IMR-90 (cell line): ENCODE results near the gene COL5A1. TPM values are rescaled to one million over a fixed set of nuclear protein-coding genes. Genes with fewer than 3 reads are reported as not detected.

Source experiments
- ATAC-seq: fragments of 200-7000 bp; cut with Tn5 transposase; 2 replicates; pipeline ENCODE4 v1.9.1; 2020; ENCODE audit warnings: low read depth, mild to moderate bottlenecking, moderate library complexity
- BruUV-seq: library from RNA; stranded (reverse); fragments of 400-500 nt; replicated peaks from 2 replicates; lab custom pipeline; 2021; lab: Mats Ljungman, UMichigan
- CTCF ChIA-PET: fragments of 300-600 bp; formaldehyde crosslinking; extraction: SDS; loops from one replicate; lab custom pipeline; 2021; ENCODE audit warnings: antibody characterized with exemption; lab: Yijun Ruan, JAX
- POLR2A ChIA-PET: fragments of 300-600 bp; sonication (Branson Sonifier 250); formaldehyde crosslinking; loops from one replicate; lab custom pipeline; 2022; ENCODE audit warnings: antibody characterized with exemption; ENCODE audit not compliant: unreplicated experiment; lab: Charles Lee
- DNase-seq: peaks from one replicate; pipeline ENCODE4 v3.0.0; 2013
- H2AFZ ChIP-seq: replicated peaks from 2 replicates; pipeline ENCODE3; 2013; ENCODE audit warnings: low read length, mild to moderate bottlenecking; ENCODE audit not compliant: poor library complexity
- H2AK5ac ChIP-seq: 2 replicates; pipeline ENCODE4 v1.6.1; 2013; ENCODE audit warnings: low read depth, low read length, inconsistent platforms
- H2AK9ac ChIP-seq: replicated peaks from 2 replicates; pipeline ENCODE3; 2013; ENCODE audit warnings: mild to moderate bottlenecking, low read depth, low read length, moderate library complexity; ENCODE audit not compliant: poor library complexity
- H2BK120ac ChIP-seq: 2 replicates; pipeline ENCODE4 v1.6.1; 2013; ENCODE audit warnings: low read depth, low read length, inconsistent platforms
- H2BK15ac ChIP-seq: 3 replicates; pipeline ENCODE4 v1.6.1; 2013; ENCODE audit warnings: low read depth, low read length, inconsistent platforms
- H2BK20ac ChIP-seq: 2 replicates; pipeline ENCODE4 v1.6.1; 2013; ENCODE audit warnings: low read depth, mild to moderate bottlenecking, inconsistent platforms, low read length, moderate library complexity
- H2BK5ac ChIP-seq: 2 replicates; pipeline ENCODE4 v1.6.1; 2013; ENCODE audit warnings: mild to moderate bottlenecking, low read depth, low read length, inconsistent platforms; ENCODE audit not compliant: poor library complexity, severe bottlenecking
- H3K14ac ChIP-seq: replicated peaks from 2 replicates; pipeline ENCODE4 v1.6.1; 2013; ENCODE audit warnings: low read depth, low read length, inconsistent platforms
- H3K18ac ChIP-seq: 2 replicates; pipeline ENCODE4 v1.6.1; 2013; ENCODE audit warnings: low read depth, low read length, control low read depth
- H3K23ac ChIP-seq: 2 replicates; pipeline ENCODE4 v1.6.1; 2013; ENCODE audit warnings: low read depth, low read length, inconsistent platforms
- H3K27ac ChIP-seq: 2 replicates; pipeline ENCODE4 v1.5.1; 2013; ENCODE audit warnings: mild to moderate bottlenecking, control low read depth, low read length; ENCODE audit not compliant: insufficient read depth
- H3K27me3 ChIP-seq: 2 replicates; pipeline ENCODE4 v1.6.1; 2013; ENCODE audit warnings: low read length; ENCODE audit not compliant: control insufficient read depth, insufficient read depth
- H3K36me3 ChIP-seq: 2 replicates; pipeline ENCODE4 v1.6.1; 2013; ENCODE audit warnings: low read length, mixed read lengths; ENCODE audit not compliant: control insufficient read depth, insufficient read depth
- H3K4ac ChIP-seq: 2 replicates; pipeline ENCODE4 v1.6.1; 2013; ENCODE audit warnings: low read depth, low read length, inconsistent platforms
- H3K4me1 ChIP-seq: 2 replicates; pipeline ENCODE4 v1.6.1; 2013; ENCODE audit warnings: low read length, mixed read lengths; ENCODE audit not compliant: control insufficient read depth, insufficient read depth
- H3K4me2 ChIP-seq: 2 replicates; pipeline ENCODE4 v1.6.1; 2013; ENCODE audit warnings: low read depth, mild to moderate bottlenecking, control low read depth, low read length, moderate library complexity
- H3K4me3 ChIP-seq: 2 replicates; pipeline ENCODE4 v1.5.1; 2013; ENCODE audit warnings: low read depth, mild to moderate bottlenecking, control low read depth, low read length, moderate library complexity; ENCODE audit not compliant: insufficient read depth
- H3K56ac ChIP-seq: 2 replicates; pipeline ENCODE4 v1.6.1; 2013; ENCODE audit warnings: low read length, inconsistent platforms; ENCODE audit not compliant: insufficient read depth; ENCODE audit errors: extremely low read depth
- H3K79me1 ChIP-seq, 2 experiments: 2 replicates each; pipeline ENCODE4 v1.6.1; 2013; ENCODE audit warnings: low read length in 2 of 2, inconsistent platforms in 1 of 2, low read depth in 1 of 2
- H3K9ac ChIP-seq: 2 replicates; pipeline ENCODE4 v1.6.1; 2013; ENCODE audit warnings: low read depth, low read length, control low read depth
- H3K9me1 ChIP-seq: 2 replicates; pipeline ENCODE4 v1.6.1; 2013; ENCODE audit warnings: low read length, inconsistent platforms; ENCODE audit not compliant: insufficient read depth
- H3K9me3 ChIP-seq: 2 replicates; pipeline ENCODE4 v1.6.1; 2013; ENCODE audit warnings: low read length; ENCODE audit not compliant: control insufficient read depth, insufficient read depth
- H4K20me1 ChIP-seq: 2 replicates; pipeline ENCODE4 v1.6.1; 2013; ENCODE audit warnings: low read length, inconsistent platforms; ENCODE audit not compliant: insufficient read depth
- H4K5ac ChIP-seq: 2 replicates; pipeline ENCODE4 v1.6.1; 2013; ENCODE audit warnings: mild to moderate bottlenecking, low read depth, low read length, control low read depth
- H4K8ac ChIP-seq, 2 experiments: 2 replicates each; pipeline ENCODE4 v1.6.1; 2013; ENCODE audit warnings: low read depth in 2 of 2, low read length in 2 of 2, control low read depth in 1 of 2, inconsistent platforms in 1 of 2
- H4K91ac ChIP-seq: 2 replicates; pipeline ENCODE4 v1.6.1; 2013; ENCODE audit warnings: low read depth, low read length, inconsistent platforms; ENCODE audit not compliant: insufficient read depth
- BHLHE40 ChIP-seq: fragments of 150-350 bp; IDR thresholded peaks from 2 replicates; pipeline ENCODE4 v1.6.1; 2016; ENCODE audit warnings: mild to moderate bottlenecking, low read depth, low read length
- CEBPB ChIP-seq: IDR thresholded peaks from 2 replicates; pipeline ENCODE4 v1.6.1; 2012; ENCODE audit warnings: low read depth, low read length, improper control_type of control experiment
- CHD1 ChIP-seq: IDR thresholded peaks from 2 replicates; pipeline ENCODE4 v1.6.1; 2012; ENCODE audit warnings: low read depth, low read length, improper control_type of control experiment
- CTCF ChIP-seq: conservative IDR thresholded peaks from 2 replicates; pipeline ENCODE4 v1.5.1; 2012; ENCODE audit warnings: mild to moderate bottlenecking, low read depth, low read length, improper control_type of control experiment
- FOS ChIP-seq: fragments of 150-350 bp; IDR thresholded peaks from 2 replicates; pipeline ENCODE4 v1.6.1; 2016; ENCODE audit warnings: low read depth, low read length
- MAFK ChIP-seq: IDR thresholded peaks from 2 replicates; pipeline ENCODE4 v1.6.1; 2012; ENCODE audit warnings: low read depth, low read length, improper control_type of control experiment
- MAZ ChIP-seq: IDR thresholded peaks from 2 replicates; pipeline ENCODE4 v1.6.1; 2012; ENCODE audit warnings: low read depth, mild to moderate bottlenecking, low read length, improper control_type of control experiment, moderate library complexity, borderline replicate concordance
- MXI1 ChIP-seq: IDR thresholded peaks from 2 replicates; pipeline ENCODE4 v1.6.1; 2012; ENCODE audit warnings: low read depth, mild to moderate bottlenecking, low read length, moderate library complexity, borderline replicate concordance
- NFE2L2 ChIP-seq: fragments of 150-350 bp; IDR thresholded peaks from 2 replicates; pipeline ENCODE4 v1.6.1; 2016; ENCODE audit warnings: low read depth, mild to moderate bottlenecking, low read length
- POLR2A ChIP-seq: IDR thresholded peaks from 2 replicates; pipeline ENCODE4 v1.6.1; 2012; ENCODE audit warnings: mild to moderate bottlenecking, low read depth, low read length
- RAD21 ChIP-seq: IDR thresholded peaks from 2 replicates; pipeline ENCODE4 v1.6.1; 2012; ENCODE audit warnings: low read length, improper control_type of control experiment
- RCOR1 ChIP-seq: IDR thresholded peaks from 2 replicates; pipeline ENCODE4 v1.6.1; 2012; ENCODE audit warnings: mild to moderate bottlenecking, low read length, improper control_type of control experiment; ENCODE audit not compliant: insufficient replicate concordance
- RFX5 ChIP-seq: IDR thresholded peaks from 2 replicates; pipeline ENCODE4 v1.8.0; 2012; ENCODE audit warnings: low read depth, mild to moderate bottlenecking, low read length, moderate library complexity
- SMC3 ChIP-seq: fragments of 150-350 bp; IDR thresholded peaks from 2 replicates; pipeline ENCODE4 v1.6.1; 2016; ENCODE audit warnings: low read depth, mild to moderate bottlenecking, antibody characterized with exemption, low read length, moderate library complexity
- USF2 ChIP-seq: fragments of 150-350 bp; IDR thresholded peaks from 2 replicates; pipeline ENCODE4 v1.6.1; 2017; ENCODE audit warnings: mild to moderate bottlenecking, antibody characterized with exemption, low read length, low read depth
- WGBS, 2 experiments: methylation state at CpG; one replicate each; pipeline versions ENCODE4 v1.1.5 to v1.1.7; 2013; ENCODE audit warnings: missing lambda C conversion rate in 2 of 2; ENCODE audit not compliant: insufficient read length in 1 of 2; ENCODE audit errors: extremely low coverage in 2 of 2; 5-methylcytosine and 5-hydroxymethylcytosine counted together
- dilution Hi-C: fragments of 300-500 bp; cut with HindIII; formaldehyde crosslinking; loops from one replicate; pipeline ENCODE4 v1.14.3; 2018; ENCODE audit warnings: low sequenced_read_pairs; ENCODE audit not compliant: unreplicated experiment
- in situ Hi-C: fragments of 300-500 bp; cut with MboI; formaldehyde crosslinking; loops from 3 replicates; pipeline ENCODE4 v1.14.3; 2019; ENCODE audit warnings: low sequenced_read_pairs, inconsistent platforms, mixed read lengths
- intact Hi-C: fragments of 100-400 bp; cut with micrococcal nuclease; formaldehyde crosslinking; loops from 2 replicates; pipeline ENCODE4 v1.10.0; 2022
- polyA plus RNA-seq, 3 experiments: library from polyadenylated mRNA; depleted of rRNA; stranded (reverse); fragments of >200 nt; gene quantifications; 2 replicates each; pipeline ENCODE4 v1.2.3, GENCODE V29; 2012; ENCODE audit warnings: low replicate concordance in 1 of 3
- total RNA-seq: library from RNA; depleted of rRNA; stranded (reverse); fragments of >200 nt; gene quantifications from 2 replicates; pipeline ENCODE4 v1.2.3, GENCODE V29; 2012
- TF ChIP-seq, protein P1 (sequence below): fragments of 150-350 bp; IDR thresholded peaks from 2 replicates; pipeline ENCODE4 v1.6.1; 2016; ENCODE audit warnings: low read depth, mild to moderate bottlenecking, low read length, moderate library complexity, borderline replicate concordance

COL5A1 gene
- total and polyA plus RNA-seq, 2 of the 4 experiments (the other 2 are of a cell fraction), result 19.2 to 173 TPM

GRCh38 chr9:134824583-134824982 lies 183.0 kb downstream of the COL5A1 start:
- H3K4me3 ChIP-seq, result no peak overlapping the region
- H4K91ac ChIP-seq, result no peak overlapping the region
- peaks cover 33% of the 10 kb centered on the region for H4K20me1 ChIP-seq
- no peaks in the 10 kb centered on the region for H3K9me3 ChIP-seq
- ChIA-PET POLR2A (no interaction called here), CTCF (no interaction called here)
- H2BK5ac ChIP-seq, result no peak overlapping the region
- H4K8ac ChIP-seq, result no peak overlapping the region
- no peak overlapping the region for H3K14ac ChIP-seq
- no peak overlapping the region for H3K9ac ChIP-seq
- no peak overlapping the region for H3K4me2 ChIP-seq
- DNase-seq (no peak), ATAC-seq (no peak)
- intact Hi-C loops, result no loop called here
- no peak overlapping the region for H2AK5ac ChIP-seq
- no peak overlapping the region for H2BK20ac ChIP-seq
- no peak overlapping the region for H3K18ac ChIP-seq
- no TSS peak for BruUV-seq
- H3K27ac ChIP-seq, result no peak overlapping the region
- no peak overlapping the region for H4K5ac ChIP-seq
- dilution Hi-C loops, result no loop called here
- no peak overlapping the region for H2BK15ac ChIP-seq
- H3K79me1 ChIP-seq, result peaks cover 4 to 70% of the 10 kb centered on the region in 2 experiments
- H3K27me3 ChIP-seq, result no peaks in the 10 kb centered on the region
- 93% methylated on average over 12 of the region's 23 CpGs; no CpG with 5 or more reads in 1 of the 2 experiments for WGBS, 2 experiments
- H3K23ac ChIP-seq, result no peak overlapping the region
- peak overlapping the region; percentile 15 for H2AK9ac ChIP-seq
- peaks cover 91% of the 10 kb centered on the region for H3K36me3 ChIP-seq
- H3K56ac ChIP-seq, result no peak overlapping the region
- H2BK120ac ChIP-seq, result no peak overlapping the region
- TF ChIP-seq MAZ (no peak), NFE2L2 (no peak), BHLHE40 (no peak), SMC3 (no peak), RFX5 (no peak), USF2 (no peak), CHD1 (no peak), RCOR1 (no peak), CEBPB (no peak), CTCF (no peak), RAD21 (no peak), MAFK (no peak), FOS (no peak), POLR2A (no peak), MXI1 (no peak)
- TF ChIP-seq, protein P1, sequence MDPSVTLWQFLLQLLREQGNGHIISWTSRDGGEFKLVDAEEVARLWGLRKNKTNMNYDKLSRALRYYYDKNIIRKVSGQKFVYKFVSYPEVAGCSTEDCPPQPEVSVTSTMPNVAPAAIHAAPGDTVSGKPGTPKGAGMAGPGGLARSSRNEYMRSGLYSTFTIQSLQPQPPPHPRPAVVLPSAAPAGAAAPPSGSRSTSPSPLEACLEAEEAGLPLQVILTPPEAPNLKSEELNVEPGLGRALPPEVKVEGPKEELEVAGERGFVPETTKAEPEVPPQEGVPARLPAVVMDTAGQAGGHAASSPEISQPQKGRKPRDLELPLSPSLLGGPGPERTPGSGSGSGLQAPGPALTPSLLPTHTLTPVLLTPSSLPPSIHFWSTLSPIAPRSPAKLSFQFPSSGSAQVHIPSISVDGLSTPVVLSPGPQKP, result no peak
- no peak overlapping the region for H2AFZ ChIP-seq
- in situ Hi-C loops, result no loop called here
- H3K9me1 ChIP-seq, result peaks cover 13% of the 10 kb centered on the region
- no peaks in the 10 kb centered on the region for H3K4me1 ChIP-seq
- no peak overlapping the region for H3K4ac ChIP-seq
